ENCODE results near the gene PLA2G3.
"Not testable (repeated sequence)": the region's sequence is repeated elsewhere in the genome, so short reads cannot be mapped to it uniquely, and the experiment has no call there.

The PLA2G3 gene

DNA sequence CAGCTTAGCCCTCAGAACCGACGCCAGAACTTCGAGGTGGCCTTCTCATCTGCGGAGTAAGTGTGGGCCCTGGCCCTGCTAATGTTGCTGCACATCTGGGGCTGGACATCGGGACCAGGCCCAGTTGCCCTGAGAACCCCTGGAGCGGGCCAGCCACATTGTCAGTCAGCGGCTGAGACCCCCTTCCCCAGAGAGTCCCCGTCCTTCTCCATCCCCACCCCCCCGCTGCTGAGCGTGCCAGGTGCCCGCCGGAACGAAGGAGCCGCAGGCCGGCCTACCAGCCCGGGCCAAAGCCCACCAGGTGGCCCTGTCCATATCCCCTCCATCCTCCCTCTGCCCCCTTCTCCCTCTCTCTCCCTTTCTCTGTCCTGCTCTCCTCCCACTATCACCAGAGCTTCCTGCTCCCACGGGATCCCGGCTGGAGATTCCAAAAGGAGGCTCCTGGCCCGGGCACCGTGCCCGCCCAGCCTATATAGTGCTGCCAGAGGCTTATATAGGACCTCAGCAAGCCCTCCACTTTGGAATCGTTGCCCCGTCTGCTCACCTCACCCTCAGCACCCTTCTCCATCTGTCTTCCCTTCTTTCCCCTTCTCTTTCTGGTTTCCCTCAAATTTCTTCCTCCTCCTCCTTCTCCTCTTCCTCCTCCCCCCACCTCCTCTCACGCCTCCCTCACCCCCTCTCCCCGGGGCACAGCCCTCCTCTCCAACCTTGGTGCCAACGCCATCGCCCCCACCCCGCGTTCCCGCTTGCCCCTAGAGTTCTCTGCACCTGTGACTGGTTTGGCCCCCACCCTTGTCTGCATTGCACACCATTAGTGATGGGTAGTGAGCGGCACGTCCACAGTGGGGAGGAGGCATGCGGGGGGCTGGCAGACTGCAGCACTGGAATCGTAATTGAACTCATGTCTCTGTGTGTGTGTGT is 40.2 kb downstream of the PLA2G3 start:
- no peak for DNase-seq (ENCODE audit: low read depth, low spot score)

DNA sequence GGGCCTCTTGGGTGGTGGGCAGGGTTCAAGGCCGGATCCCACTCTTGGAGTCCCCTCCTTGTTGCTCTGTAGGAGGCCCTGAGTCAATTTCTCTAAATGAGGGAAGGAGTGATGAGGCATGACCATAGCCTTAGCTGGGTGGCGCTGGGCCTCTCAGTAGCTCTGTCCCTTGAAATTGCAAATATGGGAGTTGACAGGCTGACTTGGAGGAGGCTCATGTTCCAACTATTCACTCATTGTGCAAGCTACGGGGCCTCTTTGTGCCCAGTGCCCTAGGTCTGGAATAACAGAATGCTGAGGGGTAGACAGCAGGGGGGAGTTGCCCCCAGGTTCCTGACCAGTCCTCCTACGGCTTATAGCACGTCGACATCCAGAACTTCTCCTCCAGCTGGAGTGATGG is 40.9 kb downstream of the PLA2G3 start:
- no peak for DNase-seq (ENCODE audit: low read depth, low spot score)

DNA sequence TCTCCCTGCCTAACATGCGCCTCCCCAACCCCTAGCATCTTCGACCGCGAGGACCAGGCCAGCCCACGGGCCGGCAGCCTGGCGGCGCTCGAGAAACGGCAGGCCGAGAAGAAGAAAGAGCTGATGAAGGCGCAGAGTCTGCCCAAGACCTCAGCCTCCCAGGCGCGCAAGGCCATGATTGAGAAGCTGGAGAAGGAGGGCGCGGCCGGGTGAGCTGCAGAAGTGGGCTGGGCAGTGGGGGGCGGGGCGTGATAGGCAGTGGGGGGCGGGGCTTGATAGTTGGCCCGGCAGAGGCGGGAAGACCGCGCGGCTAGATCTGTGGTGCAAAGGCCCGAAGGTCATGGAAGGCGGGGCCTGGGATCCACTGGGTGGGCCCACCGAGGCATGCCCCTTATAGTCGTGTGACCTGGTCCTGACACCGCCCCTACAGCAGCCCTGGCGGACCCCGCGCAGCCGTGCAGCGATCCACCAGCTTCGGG is 41.6 kb downstream of the PLA2G3 start:
- DNase-seq (ENCODE audit: low read depth, low spot score): no peak

DNA sequence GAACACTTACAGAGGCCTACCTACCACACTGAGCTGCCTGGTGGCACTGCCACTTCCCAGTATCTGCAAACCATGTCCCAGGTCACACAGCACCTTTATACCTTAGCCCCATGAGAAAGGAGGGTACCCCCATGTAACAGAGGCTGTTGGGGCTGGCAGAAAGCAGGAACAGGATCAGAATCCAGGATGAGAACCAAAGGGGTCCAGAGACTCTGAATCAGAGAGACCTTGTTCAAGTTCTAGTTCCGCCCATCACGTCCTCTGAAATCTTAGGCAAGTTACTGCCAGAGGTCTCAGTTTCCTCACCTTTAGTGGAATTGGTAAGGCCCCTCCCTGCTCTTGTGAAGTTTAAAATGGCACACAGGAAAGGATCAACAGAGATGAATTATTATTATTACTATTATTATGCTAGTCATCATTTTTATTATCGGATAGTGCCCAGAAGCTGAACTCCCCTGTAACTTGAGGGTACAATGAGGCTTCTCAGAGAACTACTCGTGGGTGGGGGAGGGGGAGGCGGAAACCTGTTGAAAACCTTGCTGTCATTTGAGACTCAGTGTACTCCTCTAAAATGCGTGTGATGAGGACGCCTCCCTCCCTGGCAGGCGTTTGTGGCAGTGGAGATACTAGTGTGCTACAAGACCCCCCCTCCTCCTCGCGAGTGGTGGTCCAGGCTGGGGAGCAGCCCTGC is 42.2 kb downstream of the PLA2G3 start:
- DNase-seq (ENCODE audit: low read depth, low spot score): no peak

DNA sequence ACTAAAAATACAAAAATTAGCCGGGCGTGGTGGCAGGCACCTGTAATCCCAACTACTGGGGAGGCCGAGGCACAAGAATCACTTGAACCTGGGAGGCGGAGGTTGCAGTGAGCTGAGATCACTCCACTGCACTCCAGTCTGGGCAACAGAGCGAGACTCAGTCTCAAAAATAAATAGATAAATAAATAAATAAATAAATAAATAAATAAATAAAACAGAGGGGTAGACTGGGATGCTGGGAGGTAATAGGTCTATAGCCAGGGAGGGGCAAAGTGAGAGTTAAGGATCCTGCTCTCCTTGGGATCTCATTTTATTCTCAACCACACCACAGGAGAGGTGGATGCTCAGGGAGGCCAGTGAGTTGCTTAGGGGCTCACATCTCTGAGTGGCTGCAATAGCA is 42.8 kb downstream of the PLA2G3 start:
- not testable (repeated sequence) for DNase-seq (ENCODE audit: low read depth, low spot score)

DNA sequence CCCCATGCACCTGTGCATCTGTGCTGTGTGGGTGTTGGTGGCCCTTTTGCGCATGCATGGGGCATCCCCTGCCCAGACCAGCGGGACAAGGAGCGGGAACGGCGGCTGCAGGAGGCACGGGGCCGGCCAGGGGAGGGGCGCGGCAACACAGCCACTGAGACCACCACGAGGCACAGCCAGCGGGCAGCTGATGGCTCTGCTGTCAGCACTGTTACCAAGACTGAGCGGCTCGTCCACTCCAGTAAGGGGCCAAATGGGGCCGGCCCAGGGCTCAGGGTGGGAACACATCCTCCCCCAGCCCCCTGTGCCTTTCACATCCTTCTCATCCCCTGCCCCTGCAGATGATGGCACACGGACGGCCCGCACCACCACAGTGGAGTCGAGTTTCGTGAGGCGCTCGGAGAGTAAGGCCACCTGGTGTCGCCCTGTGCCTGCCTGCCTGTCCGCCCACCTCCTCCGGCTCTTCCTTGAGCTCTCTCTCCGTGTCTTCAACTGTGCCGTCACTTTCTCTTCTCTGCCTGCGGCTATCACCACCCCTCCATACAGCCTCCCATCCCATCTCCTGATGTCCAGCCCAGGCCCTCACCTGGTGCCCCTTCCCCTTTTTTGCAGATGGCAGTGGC is 43.5 kb downstream of the PLA2G3 start:
- DNase-seq (ENCODE audit: low read depth, low spot score): no peak

DNA sequence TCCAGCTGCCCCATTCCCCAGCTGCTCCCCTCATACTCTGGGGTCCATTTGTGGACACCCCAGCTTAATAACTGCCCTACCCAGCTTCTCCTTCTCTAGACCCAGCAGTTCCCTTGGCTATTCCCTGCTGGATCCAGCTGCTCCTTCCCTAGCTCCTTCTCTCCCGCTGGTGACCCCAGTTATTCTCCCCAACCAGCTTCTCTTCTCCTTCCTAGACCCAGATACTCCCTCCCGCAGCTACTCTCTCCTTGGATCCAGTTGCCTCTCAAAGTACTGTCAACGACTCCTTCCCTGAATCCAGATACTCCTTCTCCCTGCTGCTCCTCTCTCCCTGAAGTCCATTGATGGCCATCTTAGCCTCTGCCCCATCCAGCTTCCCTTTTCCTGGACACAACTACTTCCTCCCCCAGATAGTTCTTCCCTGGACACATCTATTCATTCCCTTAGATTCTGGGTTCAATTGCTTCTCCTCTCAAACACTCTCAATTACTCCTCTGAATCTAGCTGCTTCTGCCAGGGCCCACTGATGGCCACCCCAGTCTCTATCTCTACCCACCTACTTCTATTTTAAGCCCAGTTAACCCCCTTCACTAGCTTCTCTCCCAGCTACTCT is 44.6 kb downstream of the PLA2G3 start:
- DNase-seq (ENCODE audit: low read depth, low spot score): no peak

DNA sequence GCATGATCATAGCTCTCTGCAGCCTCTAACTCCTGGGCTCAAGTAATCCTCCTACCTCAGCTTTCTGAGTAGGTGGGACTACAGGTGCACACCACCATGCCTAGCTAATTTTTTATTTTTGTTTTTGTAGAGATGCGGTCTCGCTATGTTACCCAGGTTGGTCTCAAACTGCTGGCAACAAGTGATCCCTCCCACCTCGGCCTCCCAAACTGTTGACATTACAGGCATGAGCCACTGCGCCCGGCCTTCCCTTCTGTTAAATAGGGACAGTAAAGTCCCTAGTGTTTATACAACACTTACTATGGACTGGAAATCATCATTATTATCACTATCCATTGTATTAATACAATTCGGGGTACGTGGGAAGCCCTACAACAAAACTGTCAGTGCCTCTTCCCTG is 45.6 kb downstream of the PLA2G3 start:
- no peak for DNase-seq (ENCODE audit: low read depth, low spot score)

DNA sequence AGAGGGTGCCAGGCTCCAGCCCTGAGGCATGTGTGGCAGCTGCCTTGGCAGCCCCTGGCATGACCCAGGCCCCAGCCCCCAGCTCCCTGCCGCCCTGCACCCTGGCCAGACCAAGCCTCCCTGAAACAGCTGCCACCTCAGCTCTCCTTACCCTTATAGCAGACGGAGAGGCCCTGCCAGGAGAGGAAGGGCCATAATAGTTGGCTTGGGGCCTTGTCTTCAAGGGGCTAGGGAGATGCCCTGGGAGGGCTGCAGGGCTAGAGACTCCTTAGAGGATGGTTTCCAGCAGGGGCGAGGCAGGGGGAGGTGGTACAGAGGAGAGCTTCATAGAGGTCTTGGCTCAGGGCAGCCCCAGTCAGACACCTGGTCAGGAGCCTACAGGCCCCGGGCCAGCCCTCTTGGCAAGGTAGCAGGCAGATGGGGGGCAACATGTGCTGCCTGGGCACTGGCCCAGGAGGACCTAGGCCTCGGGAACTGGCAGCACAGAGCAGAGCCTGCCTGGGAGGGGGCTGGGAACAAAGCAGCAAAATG is 46.2 kb downstream of the PLA2G3 start:
- no peak for DNase-seq (ENCODE audit: low read depth, low spot score)

DNA sequence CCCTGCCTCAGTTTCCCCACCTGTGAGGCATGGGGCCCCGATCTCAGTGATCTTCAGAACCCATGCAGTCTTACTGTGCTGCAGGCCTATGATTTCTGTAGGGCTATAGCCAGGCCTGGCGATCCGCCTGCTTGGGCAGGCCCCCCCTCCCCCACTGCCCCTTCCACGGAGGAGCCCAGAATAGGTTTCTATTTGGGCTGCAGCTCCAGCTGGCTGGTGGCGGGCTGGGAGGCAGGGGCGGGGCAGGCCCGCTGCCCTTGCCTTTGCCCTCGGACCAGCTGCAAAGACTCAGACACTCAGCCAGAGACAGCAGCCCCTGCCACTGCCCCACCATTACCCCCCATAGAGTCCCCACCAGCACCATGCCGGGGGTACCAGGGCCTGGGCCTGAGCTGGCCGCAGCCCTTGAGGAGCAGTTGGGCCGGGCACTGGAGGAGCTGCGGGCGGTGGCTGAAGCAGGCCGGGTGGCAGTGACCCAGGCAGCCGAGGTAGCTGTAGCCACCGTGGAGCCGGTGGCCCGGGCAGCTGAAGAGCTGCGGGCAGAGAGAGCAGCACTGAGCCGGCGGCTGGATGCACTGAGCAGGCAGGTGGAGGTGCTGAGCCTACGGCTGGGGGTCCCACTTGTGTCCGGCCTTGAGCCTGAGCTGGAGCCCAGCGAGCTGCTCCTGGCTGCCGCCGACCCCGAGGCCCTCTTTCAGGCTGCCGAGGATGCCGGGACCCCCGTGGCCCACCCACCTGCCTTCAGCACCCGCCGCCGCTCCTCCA is 47.0 kb downstream of the PLA2G3 start:
- no peak for DNase-seq (ENCODE audit: low read depth, low spot score)

DNA sequence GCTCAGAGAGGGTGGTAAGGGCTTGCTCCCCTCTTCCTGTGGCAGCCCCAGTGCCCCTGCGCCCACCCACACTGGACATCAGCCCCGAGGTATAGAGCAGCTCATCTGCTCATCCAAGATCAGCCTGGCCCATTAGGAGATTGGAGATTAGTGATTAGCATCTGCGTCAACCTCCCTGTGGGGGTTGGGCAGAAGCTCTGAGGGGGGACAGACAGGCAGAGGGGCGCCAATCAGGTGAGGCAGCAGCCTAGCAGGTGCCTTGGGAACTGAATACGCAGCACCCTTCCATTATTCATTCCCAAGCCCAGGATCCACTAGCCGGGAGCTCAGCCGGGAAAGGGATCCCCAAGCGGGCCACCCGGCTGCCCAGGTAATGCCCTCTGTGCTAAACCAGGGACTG is 48.1 kb downstream of the PLA2G3 start:
- no peak for DNase-seq (ENCODE audit: low read depth, low spot score)

DNA sequence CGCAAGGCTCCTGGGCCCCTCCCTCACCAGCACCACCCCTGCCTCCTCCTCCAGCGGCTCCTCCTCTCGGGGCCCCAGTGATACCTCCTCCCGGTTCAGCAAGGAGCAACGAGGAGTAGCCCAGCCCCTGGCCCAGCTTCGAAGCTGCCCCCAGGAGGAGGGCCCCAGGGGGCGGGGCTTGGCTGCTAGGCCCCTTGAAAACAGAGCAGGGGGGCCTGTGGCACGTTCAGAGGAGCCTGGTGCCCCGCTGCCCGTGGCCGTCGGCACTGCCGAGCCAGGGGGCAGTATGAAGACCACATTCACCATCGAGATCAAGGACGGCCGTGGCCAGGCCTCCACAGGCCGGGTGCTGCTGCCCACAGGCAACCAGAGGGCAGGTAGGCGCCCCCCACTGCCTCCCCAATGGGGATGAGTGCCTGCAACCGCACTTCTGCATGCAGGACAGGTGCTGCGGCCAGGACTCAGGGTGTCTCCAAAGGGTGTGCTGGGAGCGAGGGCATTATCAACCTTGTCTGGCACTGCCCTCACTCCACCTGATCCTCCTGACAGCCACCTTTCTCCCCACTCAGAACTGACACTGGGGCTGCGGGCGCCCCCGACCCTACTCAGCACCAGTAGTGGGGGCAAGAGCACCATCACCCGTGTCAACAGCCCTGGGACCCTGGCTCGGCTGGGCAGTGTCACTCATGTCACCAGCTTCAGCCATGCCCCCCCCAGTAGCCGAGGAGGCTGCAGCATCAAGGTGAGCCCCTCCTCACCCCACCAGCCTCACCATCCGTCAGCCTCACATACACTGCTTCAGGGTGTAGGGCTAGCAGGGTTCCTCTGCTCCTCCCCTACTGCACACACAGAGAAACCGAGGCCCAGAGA is 49.0 kb downstream of the PLA2G3 start:
- no peak for DNase-seq (ENCODE audit: low read depth, low spot score)

DNA sequence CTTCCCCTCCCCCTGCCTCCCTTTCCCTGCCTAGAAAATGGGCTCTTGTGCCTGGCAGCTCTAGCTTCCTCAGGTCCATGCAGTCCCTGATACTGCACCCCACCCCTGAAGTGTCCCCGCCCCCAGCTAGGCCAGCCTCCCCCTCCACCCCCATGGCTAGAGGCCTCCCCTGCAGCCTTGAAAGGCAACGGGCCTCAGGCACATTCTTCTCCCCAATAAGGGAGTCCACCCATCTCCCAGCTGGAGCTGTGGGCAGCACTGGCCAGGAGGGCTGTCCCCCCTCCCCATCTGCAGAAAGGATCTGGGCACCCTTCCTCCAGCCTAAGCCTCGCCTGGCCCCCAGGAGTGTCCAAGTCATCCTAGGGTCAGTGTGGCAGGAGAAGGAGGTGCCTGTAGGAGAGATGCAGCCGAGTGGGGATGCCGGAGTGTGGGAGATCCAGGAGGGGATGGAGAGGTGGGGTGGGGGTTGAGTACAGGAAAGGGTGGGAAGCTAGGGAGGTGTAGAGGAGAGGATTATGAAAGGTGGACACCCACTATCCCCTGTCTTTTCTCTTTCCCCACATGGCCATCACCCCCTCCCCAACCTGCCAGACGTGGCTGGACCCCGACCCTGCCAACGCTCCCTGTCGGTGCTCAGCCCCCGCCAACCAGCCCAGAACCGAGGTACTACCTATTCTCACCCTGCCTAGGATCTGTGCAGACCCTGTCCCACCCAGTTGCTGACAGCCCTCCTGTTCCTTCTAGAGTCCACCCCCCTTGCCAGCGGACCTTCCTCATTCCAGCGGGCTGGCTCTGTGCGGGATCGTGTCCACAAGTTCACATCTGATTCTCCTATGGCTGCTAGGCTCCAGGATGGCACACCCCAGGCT is 49.9 kb downstream of the PLA2G3 start:
- DNase-seq (ENCODE audit: low read depth, low spot score): no peak

DNA sequence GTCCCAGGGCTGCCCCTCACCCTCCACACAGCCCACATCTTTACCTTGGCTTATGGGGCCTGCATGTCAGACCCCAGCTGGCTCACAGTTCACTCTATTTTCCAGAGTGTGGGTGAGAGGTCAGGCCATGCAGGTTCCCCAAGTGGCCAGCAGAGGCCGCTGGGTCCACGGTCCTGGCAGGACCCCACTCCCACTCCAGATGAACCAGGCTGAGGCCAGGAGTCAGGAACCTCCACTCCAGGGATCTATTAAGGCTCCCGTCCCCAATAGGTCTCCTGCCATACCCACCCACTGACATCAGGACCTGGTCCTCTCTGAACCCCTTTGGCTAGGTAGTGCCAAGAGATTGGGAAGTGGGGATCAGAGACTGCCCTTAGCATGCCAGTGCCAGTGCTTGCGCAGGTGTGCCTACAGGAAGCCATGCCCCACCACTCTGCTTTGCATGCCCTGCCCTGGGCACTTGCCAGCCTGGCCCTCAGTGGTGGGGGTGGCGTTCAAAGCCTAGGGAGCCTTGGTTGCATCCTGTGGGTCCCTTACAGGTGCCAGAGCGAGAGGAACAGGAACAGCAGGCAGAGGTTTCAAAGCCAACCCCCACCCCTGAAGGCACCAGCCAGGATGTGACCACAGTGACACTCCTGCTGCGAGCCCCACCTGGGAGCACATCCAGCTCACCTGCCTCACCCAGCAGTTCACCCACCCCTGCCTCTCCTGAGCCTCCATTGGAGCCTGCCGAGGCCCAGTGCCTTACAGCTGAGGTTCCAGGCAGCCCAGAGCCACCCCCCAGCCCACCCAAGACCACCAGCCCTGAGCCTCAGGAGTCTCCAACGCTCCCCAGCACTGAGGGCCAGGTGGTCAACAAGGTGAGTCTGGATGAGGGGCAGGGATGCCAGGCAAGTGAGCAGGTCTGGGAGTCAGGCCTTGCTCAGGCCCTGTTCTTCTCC is 50.9 kb downstream of the PLA2G3 start:
- DNase-seq (ENCODE audit: low read depth, low spot score): no peak

DNA sequence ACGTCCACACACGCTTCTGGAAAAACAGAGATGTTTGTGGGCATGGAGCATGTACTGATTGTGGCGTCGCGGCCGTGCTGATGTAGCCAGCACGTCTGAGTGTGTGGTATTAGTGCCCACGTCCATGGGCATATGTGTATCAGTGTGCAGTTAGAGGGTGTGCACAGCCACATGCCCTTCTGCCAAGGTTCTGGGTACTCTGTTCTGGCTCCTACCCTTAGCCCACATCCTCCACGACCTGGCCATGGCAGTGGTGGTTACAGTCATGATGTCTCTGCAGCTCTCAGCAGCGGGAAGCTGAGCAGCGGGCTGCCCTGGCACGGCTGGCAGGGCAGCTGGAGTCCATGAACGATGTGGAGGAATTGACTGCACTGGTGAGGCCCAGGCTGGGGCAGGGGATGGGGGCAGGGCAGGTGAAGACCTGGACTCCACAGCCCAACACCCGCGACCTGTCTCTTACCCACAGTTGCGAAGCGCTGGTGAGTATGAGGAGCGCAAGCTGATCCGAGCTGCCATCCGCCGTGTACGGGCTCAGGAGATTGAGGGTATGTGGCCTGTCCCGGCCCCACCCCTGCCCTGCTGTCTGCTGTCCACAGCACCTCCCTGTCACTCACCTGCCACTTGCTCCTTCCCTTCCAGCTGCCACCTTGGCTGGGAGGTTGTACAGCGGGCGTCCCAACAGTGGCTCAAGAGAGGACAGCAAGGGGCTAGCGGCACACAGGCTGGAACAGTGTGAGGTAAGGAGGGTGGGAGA is 51.9 kb downstream of the PLA2G3 start:
- no peak for DNase-seq (ENCODE audit: low read depth, low spot score)

DNA sequence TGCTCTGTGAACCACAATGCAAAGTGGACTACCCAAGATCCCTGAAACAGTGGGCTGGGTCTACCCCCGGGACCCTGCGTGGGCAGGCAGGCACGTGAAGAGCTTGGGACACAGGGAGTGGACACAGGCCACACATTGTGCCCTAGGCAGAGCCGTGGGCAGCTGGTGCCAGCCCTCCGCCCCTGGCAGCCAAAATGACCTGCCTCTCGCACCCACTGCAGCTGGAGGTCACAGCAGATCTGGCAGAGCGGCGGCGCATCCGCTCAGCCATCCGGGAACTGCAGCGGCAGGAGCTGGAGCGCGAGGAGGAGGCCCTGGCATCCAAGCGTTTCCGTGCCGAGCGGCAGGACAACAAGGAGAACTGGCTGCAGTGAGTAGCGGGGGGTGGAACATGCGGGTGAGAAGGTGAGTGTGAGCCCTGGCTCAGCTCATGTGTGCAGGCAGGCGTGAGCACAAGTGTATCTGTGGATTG is 52.5 kb downstream of the PLA2G3 start:
- DNase-seq (ENCODE audit: low read depth, low spot score): no peak

DNA sequence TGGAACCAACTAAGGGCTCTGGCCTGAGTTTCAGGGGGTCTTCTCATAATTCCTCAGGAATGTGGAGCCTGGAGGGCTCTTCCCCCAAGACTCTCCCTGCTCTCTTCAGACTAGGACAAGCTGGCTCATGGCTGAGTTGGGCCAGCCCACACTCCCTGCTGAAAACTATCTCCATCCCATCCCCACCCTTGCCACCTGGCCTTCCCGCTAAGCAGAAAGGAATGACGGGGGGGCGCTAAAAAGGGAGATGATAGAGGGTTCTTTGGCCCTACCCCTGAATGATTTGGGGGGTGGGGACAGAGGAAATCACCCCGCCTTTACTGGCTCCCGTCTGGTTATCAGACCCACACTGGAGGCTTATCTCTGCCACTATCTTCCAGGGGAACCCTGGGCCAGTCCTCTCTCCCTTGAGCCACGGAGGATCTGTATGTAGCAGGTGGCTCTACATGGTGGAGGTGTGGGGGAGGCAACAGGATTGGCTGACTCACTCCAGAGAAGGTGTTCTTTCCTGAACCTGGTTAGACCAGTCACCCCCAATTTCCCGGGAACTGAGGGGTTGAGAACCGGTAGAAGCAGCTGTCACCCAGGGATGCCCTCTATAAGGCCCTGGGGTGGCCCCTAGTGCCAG is 53.5 kb downstream of the PLA2G3 start:
- no peak for DNase-seq (ENCODE audit: low read depth, low spot score)

Data from activated CD4-positive, CD25-positive, alpha-beta regulatory T cell treated with anti-CD3 and anti-CD28 coated beads, Interleukin-2, amount 50 U/mL, for 16 hours (primary cell).